Calu3 (cell line): Measurements from ENCODE around the gene SIRT7. TPM values are rescaled to one million over a fixed set of nuclear protein-coding genes. Genes with fewer than 3 reads are reported as not detected.

Source experiments
- BruUV-seq: library from RNA; stranded (reverse); fragments of 400-500 nt; replicated peaks from 2 replicates; lab custom pipeline; 2021; lab: Mats Ljungman, UMichigan
- CTCF ChIA-PET: fragments of 300-600 bp; sonication (Branson Sonifier 250); formaldehyde crosslinking; loops from one replicate; lab custom pipeline; 2022; ENCODE audit warnings: antibody characterized with exemption; lab: Charles Lee
- DNase-seq: peaks from one replicate; pipeline ENCODE4 v3.0.0; 2022
- H3K27ac Mint-ChIP-seq: one replicate; pipeline ENCODE4 v1.8.0; 2022; ENCODE audit warnings: mixed read lengths; ENCODE audit not compliant: unreplicated experiment
- H3K27me3 Mint-ChIP-seq: one replicate; pipeline ENCODE4 v1.8.0; 2022; ENCODE audit warnings: mixed read lengths; ENCODE audit not compliant: unreplicated experiment
- H3K36me3 Mint-ChIP-seq: one replicate; pipeline ENCODE4 v1.8.0; 2022; ENCODE audit warnings: mild to moderate bottlenecking, moderate library complexity, mixed read lengths; ENCODE audit not compliant: insufficient read depth, unreplicated experiment
- H3K4me1 Mint-ChIP-seq: one replicate; pipeline ENCODE4 v1.8.0; 2022; ENCODE audit warnings: mild to moderate bottlenecking, low read depth, mixed read lengths; ENCODE audit not compliant: unreplicated experiment
- H3K4me3 Mint-ChIP-seq: one replicate; pipeline ENCODE4 v1.8.0; 2022; ENCODE audit warnings: mild to moderate bottlenecking, low read depth, moderate library complexity, mixed read lengths; ENCODE audit not compliant: unreplicated experiment
- H3K9me3 Mint-ChIP-seq: one replicate; pipeline ENCODE4 v1.8.0; 2022; ENCODE audit warnings: low read depth, mixed read lengths; ENCODE audit not compliant: unreplicated experiment
- CTCF ChIP-seq: fragments of 200-600 bp; IDR thresholded peaks from one replicate; pipeline ENCODE4 v1.8.0; 2022; ENCODE audit warnings: antibody characterized with exemption; ENCODE audit not compliant: unreplicated experiment
- intact Hi-C: fragments of 100-400 bp; cut with micrococcal nuclease; formaldehyde crosslinking; loops from one replicate; pipeline ENCODE4 v1.10.0; 2022; ENCODE audit not compliant: unreplicated experiment
- total RNA-seq: library from RNA; stranded (reverse); gene quantifications from 2 replicates; pipeline ENCODE4 v1.2.3, GENCODE V29; 2022

SIRT7 gene
- total RNA-seq, 1 experiment from 2014 or later, result 50.3 TPM

DNA sequence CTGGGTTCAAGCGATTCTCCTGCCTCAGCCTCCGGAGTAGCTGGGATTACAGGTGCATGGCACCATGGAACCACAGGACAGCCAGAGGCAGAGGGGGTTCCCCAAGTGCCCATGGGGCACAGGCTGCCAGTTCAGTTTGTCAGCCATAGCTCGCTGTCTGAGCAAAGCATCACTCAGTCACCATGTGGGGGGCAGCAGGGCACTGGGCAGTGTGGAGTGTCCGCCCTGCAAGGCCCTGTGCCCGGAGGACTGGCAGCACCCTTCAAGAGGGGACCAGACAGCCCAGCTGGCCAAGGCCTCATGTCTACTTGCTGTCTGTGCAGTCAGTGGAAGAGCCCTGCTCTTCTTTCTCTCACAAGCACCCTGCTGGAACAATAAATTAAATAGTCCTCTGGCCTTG lies 33.0 kb downstream of the SIRT7 start:
- no TSS peak for BruUV-seq
- TF ChIP-seq CTCF, result no peak
- Mint-ChIP-seq H3K4me1 (no peaks in the 10 kb centered on the region), H3K9me3 (no peaks in the 10 kb centered on the region), H3K36me3 (peaks cover 75% of the 10 kb centered on the region), H3K27me3 (no peaks in the 10 kb centered on the region), H3K4me3 (no peak overlapping the region), H3K27ac (no peak overlapping the region)
- CTCF ChIA-PET, result no interaction called here
- no peak for DNase-seq
- intact Hi-C loops, result no loop called here

DNA sequence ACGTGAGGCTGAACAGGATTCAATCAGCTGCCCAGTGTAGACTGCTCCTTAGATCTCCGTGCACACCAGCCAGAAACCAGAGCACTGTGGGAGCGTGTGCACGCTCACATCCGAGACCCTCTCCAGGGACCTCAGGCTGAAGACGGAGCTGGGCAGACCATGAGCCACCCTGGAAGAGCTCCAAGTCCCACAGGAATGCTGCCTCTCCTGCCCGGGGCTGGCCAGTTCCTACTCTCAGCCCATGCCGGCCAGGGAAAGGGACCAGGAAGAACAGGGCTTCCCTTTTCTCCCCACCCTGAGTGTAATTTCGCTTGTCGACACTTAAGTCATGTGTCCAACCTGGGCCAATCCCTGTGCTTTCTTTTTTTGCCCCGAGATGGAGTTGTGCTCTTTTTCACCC lies 33.5 kb downstream of the SIRT7 start:
- peaks cover 71% of the 10 kb centered on the region for H3K36me3 Mint-ChIP-seq
- intact Hi-C loops, result no loop called here
- no peaks in the 10 kb centered on the region for H3K4me1 Mint-ChIP-seq
- H3K9me3 Mint-ChIP-seq, result no peaks in the 10 kb centered on the region
- DNase-seq, result no peak
- H3K27ac Mint-ChIP-seq, result no peak overlapping the region
- CTCF ChIA-PET, result no interaction called here
- no TSS peak for BruUV-seq
- no peak overlapping the region for H3K4me3 Mint-ChIP-seq
- TF ChIP-seq CTCF, result no peak
- no peaks in the 10 kb centered on the region for H3K27me3 Mint-ChIP-seq

DNA sequence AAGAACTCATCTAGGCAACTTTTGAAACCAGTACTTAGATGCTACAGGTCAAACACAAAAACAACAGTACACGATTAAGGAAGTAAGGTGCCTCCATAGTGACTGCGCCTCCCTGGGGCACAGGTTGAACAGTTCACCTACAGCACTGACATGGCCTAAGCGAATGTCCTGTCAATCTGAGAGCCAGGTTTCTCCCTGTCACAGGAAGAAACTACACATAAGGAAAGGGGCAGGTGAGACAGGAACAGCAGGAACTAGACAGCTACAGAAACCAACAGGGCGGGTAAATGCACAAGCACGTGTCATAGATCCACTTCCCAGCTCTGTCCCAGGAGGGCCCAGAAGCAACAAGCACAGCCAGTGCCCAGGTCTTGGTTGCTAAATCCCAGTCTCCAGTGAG lies 38.9 kb downstream of the SIRT7 start:
- H3K27me3 Mint-ChIP-seq, result no peaks in the 10 kb centered on the region
- CTCF ChIA-PET, result no interaction called here
- BruUV-seq, result no TSS peak
- no peaks in the 10 kb centered on the region for H3K9me3 Mint-ChIP-seq
- H3K36me3 Mint-ChIP-seq, result peaks cover 49% of the 10 kb centered on the region
- H3K27ac Mint-ChIP-seq, result peak overlapping the region; percentile 20
- no peak for DNase-seq
- H3K4me3 Mint-ChIP-seq, result no peak overlapping the region
- no peak for TF ChIP-seq CTCF
- no peaks in the 10 kb centered on the region for H3K4me1 Mint-ChIP-seq
- intact Hi-C loops, result no loop called here

DNA sequence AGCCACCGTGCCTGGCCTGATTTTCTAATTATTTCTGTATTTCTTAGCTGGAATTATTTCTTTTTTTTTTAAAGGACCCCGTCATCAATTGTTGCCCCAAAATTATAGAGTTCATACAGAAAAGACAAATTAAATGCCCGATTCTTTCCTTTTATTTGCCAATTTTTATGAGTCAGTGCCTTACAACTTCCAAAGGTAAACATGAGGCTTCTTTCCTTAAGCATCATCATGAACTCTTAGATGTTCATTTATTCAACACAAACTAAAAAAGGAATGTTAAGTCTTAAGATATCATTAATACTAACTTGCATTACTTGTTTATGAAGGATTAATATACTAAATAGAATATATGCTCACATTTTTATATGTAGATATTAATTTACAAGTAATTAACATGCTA lies 39.7 kb downstream of the SIRT7 start:
- no peaks in the 10 kb centered on the region for H3K9me3 Mint-ChIP-seq
- H3K27me3 Mint-ChIP-seq, result no peaks in the 10 kb centered on the region
- intact Hi-C loops, result no loop called here
- DNase-seq, result no peak
- H3K4me1 Mint-ChIP-seq, result peaks cover under 1% of the 10 kb centered on the region
- no peak overlapping the region for H3K27ac Mint-ChIP-seq
- no TSS peak for BruUV-seq
- CTCF ChIA-PET, result no interaction called here
- peaks cover 52% of the 10 kb centered on the region for H3K36me3 Mint-ChIP-seq
- H3K4me3 Mint-ChIP-seq, result no peak overlapping the region
- no peak for TF ChIP-seq CTCF

DNA sequence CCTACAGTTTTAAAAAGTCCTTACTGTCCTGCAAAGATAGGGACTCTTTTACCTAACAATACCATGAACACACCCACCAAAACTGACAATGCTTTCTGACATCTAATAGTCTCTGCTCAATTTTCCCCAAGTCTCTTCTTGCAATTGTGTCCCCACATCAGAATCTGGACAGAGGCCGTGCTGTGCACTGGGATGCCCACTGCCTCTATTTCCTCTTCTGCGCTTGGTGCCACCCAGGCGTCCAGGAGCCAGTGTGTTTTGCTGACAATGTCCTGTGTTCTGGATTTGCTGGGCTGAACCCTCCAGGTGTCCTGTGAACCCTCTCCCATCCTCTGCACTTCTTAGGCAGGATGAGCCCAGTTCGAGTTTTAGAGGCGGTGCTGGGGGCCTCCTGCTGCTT lies 40.4 kb downstream of the SIRT7 start:
- no peak for TF ChIP-seq CTCF
- peaks cover 8% of the 10 kb centered on the region for H3K4me1 Mint-ChIP-seq
- H3K4me3 Mint-ChIP-seq, result no peak overlapping the region
- intact Hi-C loops, result no loop called here
- no peak overlapping the region for H3K27ac Mint-ChIP-seq
- peaks cover 51% of the 10 kb centered on the region for H3K36me3 Mint-ChIP-seq
- H3K27me3 Mint-ChIP-seq, result no peaks in the 10 kb centered on the region
- CTCF ChIA-PET, result no interaction called here
- no peak for DNase-seq
- no peaks in the 10 kb centered on the region for H3K9me3 Mint-ChIP-seq
- BruUV-seq, result no TSS peak
